Endodermal cell (in vitro differentiated cells): ENCODE data around the gene EML1. TPM values are rescaled to one million over a fixed set of nuclear protein-coding genes. Genes with fewer than 3 reads are reported as not detected.

Experiments used
- DNase-seq: peaks from one replicate; pipeline ENCODE4 v3.0.0-alpha.2; 2017
- H3K27ac ChIP-seq: 2 replicates; pipeline ENCODE4 v1.5.1; 2013; ENCODE audit warnings: mild to moderate bottlenecking, low read depth, low read length, moderate library complexity
- H3K27me3 ChIP-seq: 2 replicates; pipeline ENCODE4 v1.6.1; 2013; ENCODE audit warnings: mild to moderate bottlenecking, low read length, moderate library complexity; ENCODE audit not compliant: insufficient read depth, control insufficient read depth, poor library complexity, severe bottlenecking
- H3K36me3 ChIP-seq: 2 replicates; pipeline ENCODE4 v1.7.0; 2013; ENCODE audit warnings: mild to moderate bottlenecking, low read length, moderate library complexity; ENCODE audit not compliant: control insufficient read depth, insufficient read depth
- H3K4me1 ChIP-seq: one replicate; pipeline ENCODE4 v1.7.0; 2013; ENCODE audit warnings: low read length; ENCODE audit not compliant: control insufficient read depth, insufficient read depth
- H3K4me3 ChIP-seq: 2 replicates; pipeline ENCODE4 v1.5.1; 2013; ENCODE audit warnings: mild to moderate bottlenecking, low read length, moderate library complexity
- H3K9ac ChIP-seq: 2 replicates; pipeline ENCODE4 v1.6.1; 2013; ENCODE audit warnings: mild to moderate bottlenecking, low read length, moderate library complexity; ENCODE audit not compliant: poor library complexity, severe bottlenecking; ENCODE audit errors: extremely low read depth
- H3K9me3 ChIP-seq: 2 replicates; pipeline ENCODE4 v1.6.1; 2013; ENCODE audit warnings: mild to moderate bottlenecking, low read length, moderate library complexity; ENCODE audit not compliant: control insufficient read depth
- H3K27ac Mint-ChIP-seq: 2 replicates; pipeline ENCODE4 v1.8.0; 2020; ENCODE audit warnings: mixed read lengths
- H3K27me3 Mint-ChIP-seq: 2 replicates; pipeline ENCODE4 v1.8.0; 2021; ENCODE audit warnings: mild to moderate bottlenecking, mixed read lengths; ENCODE audit not compliant: insufficient read depth
- H3K36me3 Mint-ChIP-seq: 2 replicates; pipeline ENCODE4 v1.8.0; 2020; ENCODE audit warnings: low read depth, mixed read lengths
- H3K4me1 Mint-ChIP-seq: 2 replicates; pipeline ENCODE4 v1.8.0; 2020; ENCODE audit warnings: mixed read lengths
- H3K4me3 Mint-ChIP-seq: 2 replicates; pipeline ENCODE4 v1.8.0; 2020; ENCODE audit warnings: mild to moderate bottlenecking, moderate library complexity, mixed read lengths
- H3K9me3 Mint-ChIP-seq: 2 replicates; pipeline ENCODE4 v1.8.0; 2020; ENCODE audit warnings: mild to moderate bottlenecking, mixed read lengths
- WGBS, 2 experiments: methylation state at CpG; one replicate each; pipeline versions ENCODE4 v1.1.5 to v1.1.7; 2013; ENCODE audit warnings: missing lambda C conversion rate in 2 of 2, mixed read lengths in 1 of 2; ENCODE audit not compliant: insufficient coverage in 1 of 2, insufficient read length in 1 of 2; 5-methylcytosine and 5-hydroxymethylcytosine counted together
- total RNA-seq, 2 donors: library from RNA; stranded (reverse); fragmentation: NEBNext Ultra II Directional in 1 of 2; extraction: Animal tissue kit (Norgen Biotek cat#: 25700) in 1 of 2; gene quantifications; 2 replicates in 1 of 2; 3 replicates in 1 of 2; pipeline ENCODE4 v1.2.1, GENCODE V29; 2021
- TF ChIP-seq, protein P1 (sequence below): fragments of 200-600 bp; sonication (generic); conservative IDR thresholded peaks from 2 replicates; pipeline ENCODE4 v1.5.0; 2021; ENCODE audit warnings: antibody characterized with exemption, mild to moderate bottlenecking

EML1 gene
- total RNA-seq, 2 donors from 2014 or later: 25.0 to 31.4 TPM

- DNase-seq: peak; percentile 56
- no peaks in the 10 kb centered on the region for H3K9me3 ChIP-seq
- Mint-ChIP-seq H3K4me1 (peaks cover 4% of the 10 kb centered on the region), H3K27ac (no peak overlapping the region), H3K27me3 (peaks cover 42% of the 10 kb centered on the region), H3K4me3 (no peak overlapping the region), H3K36me3 (no peaks in the 10 kb centered on the region), H3K9me3 (peaks cover 7% of the 10 kb centered on the region)
- WGBS, 2 experiments: 70 to 82% methylated on average over 7 to 12 of the region's 12 CpGs
- H3K27me3 ChIP-seq: peaks cover 28% of the 10 kb centered on the region
- TF ChIP-seq, protein P1, sequence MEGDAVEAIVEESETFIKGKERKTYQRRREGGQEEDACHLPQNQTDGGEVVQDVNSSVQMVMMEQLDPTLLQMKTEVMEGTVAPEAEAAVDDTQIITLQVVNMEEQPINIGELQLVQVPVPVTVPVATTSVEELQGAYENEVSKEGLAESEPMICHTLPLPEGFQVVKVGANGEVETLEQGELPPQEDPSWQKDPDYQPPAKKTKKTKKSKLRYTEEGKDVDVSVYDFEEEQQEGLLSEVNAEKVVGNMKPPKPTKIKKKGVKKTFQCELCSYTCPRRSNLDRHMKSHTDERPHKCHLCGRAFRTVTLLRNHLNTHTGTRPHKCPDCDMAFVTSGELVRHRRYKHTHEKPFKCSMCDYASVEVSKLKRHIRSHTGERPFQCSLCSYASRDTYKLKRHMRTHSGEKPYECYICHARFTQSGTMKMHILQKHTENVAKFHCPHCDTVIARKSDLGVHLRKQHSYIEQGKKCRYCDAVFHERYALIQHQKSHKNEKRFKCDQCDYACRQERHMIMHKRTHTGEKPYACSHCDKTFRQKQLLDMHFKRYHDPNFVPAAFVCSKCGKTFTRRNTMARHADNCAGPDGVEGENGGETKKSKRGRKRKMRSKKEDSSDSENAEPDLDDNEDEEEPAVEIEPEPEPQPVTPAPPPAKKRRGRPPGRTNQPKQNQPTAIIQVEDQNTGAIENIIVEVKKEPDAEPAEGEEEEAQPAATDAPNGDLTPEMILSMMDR: no peak
- H3K4me3 ChIP-seq: no peak overlapping the region
- no peak overlapping the region for H3K9ac ChIP-seq
- H3K27ac ChIP-seq: peak overlapping the region; percentile 41
- H3K36me3 ChIP-seq: no peaks in the 10 kb centered on the region
- no peaks in the 10 kb centered on the region for H3K4me1 ChIP-seq
Measured at GRCh38 chr14:99966912-99967311, 173.7 kb downstream of the EML1 start.

- Mint-ChIP-seq H3K4me1 (peaks cover 7% of the 10 kb centered on the region), H3K4me3 (no peak overlapping the region), H3K36me3 (no peaks in the 10 kb centered on the region), H3K27me3 (peaks cover 51% of the 10 kb centered on the region), H3K9me3 (peaks cover 7% of the 10 kb centered on the region), H3K27ac (no peak overlapping the region)
- Histone ChIP-seq H3K9me3 (no peaks in the 10 kb centered on the region), H3K4me3 (no peak overlapping the region), H3K36me3 (no peaks in the 10 kb centered on the region), H3K27ac (no peak overlapping the region), H3K9ac (no peak overlapping the region), H3K4me1 (no peaks in the 10 kb centered on the region), H3K27me3 (peaks cover 28% of the 10 kb centered on the region)
- DNase-seq: no peak
- WGBS, 2 experiments: 89 to 92% methylated on average over 11 of the region's 11 CpGs
- TF ChIP-seq, protein P1: no peak
Measured at GRCh38 chr14:99968191-99968920, 175.1 kb downstream of the EML1 start.

- 71 to 81% methylated on average over 5 of the region's 5 CpGs for WGBS, 2 experiments
- H3K27me3 ChIP-seq: peaks cover 28% of the 10 kb centered on the region
- H3K27ac ChIP-seq: no peak overlapping the region
- Mint-ChIP-seq H3K4me1 (peaks cover 7% of the 10 kb centered on the region), H3K36me3 (no peaks in the 10 kb centered on the region), H3K4me3 (no peak overlapping the region), H3K27me3 (peaks cover 51% of the 10 kb centered on the region), H3K9me3 (peaks cover 8% of the 10 kb centered on the region), H3K27ac (no peak overlapping the region)
- no peaks in the 10 kb centered on the region for H3K9me3 ChIP-seq
- no peak for DNase-seq
- TF ChIP-seq, protein P1: no peak
- H3K4me1 ChIP-seq: no peaks in the 10 kb centered on the region
- H3K4me3 ChIP-seq: no peak overlapping the region
- no peaks in the 10 kb centered on the region for H3K36me3 ChIP-seq
- H3K9ac ChIP-seq: no peak overlapping the region
Measured at GRCh38 chr14:99968941-99969340, 175.7 kb downstream of the EML1 start.
